HepG2 (cell line): ENCODE results near the gene DDX1. TPM values are rescaled to one million over a fixed set of nuclear protein-coding genes. Genes with fewer than 3 reads are reported as not detected.
A peak's percentile ranks its signal among the peaks of the same experiment; 100 is the strongest.

Experiments used
- ATF7 ChIP-seq, 2 experiments: fragments of 450-650 bp in 1 of 2; sonication (generic) in 1 of 2; formaldehyde crosslinking in 1 of 2; IDR thresholded peaks; 2 replicates each; pipeline versions ENCODE4 v1.4.0 to v1.6.1; 2016 to 2020; ENCODE audit warnings: antibody characterized with exemption in 1 of 2, mild to moderate bottlenecking in 1 of 2, missing genetic modification reagents in 1 of 2
- DMAP1 ChIP-seq: IDR thresholded peaks from 2 replicates; pipeline ENCODE4 v1.6.1; 2016
- EEA1 ChIP-seq: sonication (generic); formaldehyde crosslinking; IDR thresholded peaks from 2 replicates; pipeline ENCODE4 v1.5.1; 2020; ENCODE audit warnings: mild to moderate bottlenecking, missing genetic modification reagents, borderline replicate concordance
- NCOA1 ChIP-seq: sonication (generic); formaldehyde crosslinking; IDR thresholded peaks from 2 replicates; pipeline ENCODE4 v1.9.0; 2021; ENCODE audit warnings: missing genetic modification reagents
- PRPF4 ChIP-seq: fragments of 200-400 bp; formaldehyde crosslinking; IDR thresholded peaks from 2 replicates; pipeline ENCODE4 v1.6.1; 2016; ENCODE audit warnings: low read length, low read depth; ENCODE audit not compliant: poor library complexity, severe bottlenecking
- RXRA ChIP-seq: sonication (generic); formaldehyde crosslinking; IDR thresholded peaks from 2 replicates; pipeline ENCODE4 v1.5.1; 2020; ENCODE audit warnings: missing genetic modification reagents
- SNRNP70 ChIP-seq: fragments of 200-400 bp; formaldehyde crosslinking; IDR thresholded peaks from 2 replicates; pipeline ENCODE4 v1.6.1; 2017; ENCODE audit warnings: mild to moderate bottlenecking, low read depth, low read length, moderate library complexity
- SRSF4 ChIP-seq: fragments of 200-400 bp; formaldehyde crosslinking; IDR thresholded peaks from one replicate; pipeline ENCODE4 v1.6.1; 2018; ENCODE audit warnings: mild to moderate bottlenecking, low read depth, low read length, moderate library complexity; ENCODE audit not compliant: poor library complexity, severe bottlenecking
- ZNF138 ChIP-seq: sonication (generic); formaldehyde crosslinking; IDR thresholded peaks from 2 replicates; pipeline ENCODE4 v1.5.0; 2020; ENCODE audit warnings: mild to moderate bottlenecking, low read depth, missing genetic modification reagents
- ZNF382 ChIP-seq: sonication (generic); formaldehyde crosslinking; IDR thresholded peaks from 2 replicates; pipeline ENCODE4 v1.5.0; 2020; ENCODE audit warnings: missing genetic modification reagents, mild to moderate bottlenecking, borderline replicate concordance
- ZNF543 ChIP-seq: sonication (generic); formaldehyde crosslinking; IDR thresholded peaks from 2 replicates; pipeline ENCODE4 v1.4.0; 2020; ENCODE audit warnings: mild to moderate bottlenecking, missing genetic modification reagents
- ZNF569 ChIP-seq: sonication (generic); formaldehyde crosslinking; IDR thresholded peaks from 2 replicates; pipeline ENCODE4 v1.5.0; 2020; ENCODE audit warnings: mild to moderate bottlenecking, missing genetic modification reagents, moderate library complexity, borderline replicate concordance
- ZNF782 ChIP-seq: sonication (generic); formaldehyde crosslinking; IDR thresholded peaks from 2 replicates; pipeline ENCODE4 v1.4.0; 2020; ENCODE audit warnings: missing genetic modification reagents, mild to moderate bottlenecking, borderline replicate concordance
- polyA plus RNA-seq, 8 experiments: library from polyadenylated mRNA; depleted of rRNA in 3 of 8; stranded (reverse) in 7 of 8; unstranded in 1 of 8; fragments of >200 nt; fragmentation: Illumina TruSeq in 4 of 8; extraction: Trizol in 4 of 8; gene quantifications; 2 replicates each; pipeline versions ENCODE4 v1.2.1 to v1.2.3, GENCODE V29; 2011 to 2016; ENCODE audit warnings: low read depth in 4 of 8, missing spikeins in 1 of 8, mixed read lengths in 1 of 8; ENCODE audit not compliant: insufficient read depth in 1 of 8
- total RNA-seq, 5 experiments: library from RNA; depleted of rRNA; stranded (reverse); fragments of >200 nt; fragmentation: Illumina TruSeq; extraction: Trizol; gene quantifications; 2 replicates each; pipeline ENCODE4 v1.2.3, GENCODE V29; 2016; ENCODE audit warnings: low read depth in 1 of 5
- TF ChIP-seq, protein P1 (sequence below): sonication (generic); formaldehyde crosslinking; IDR thresholded peaks from 2 replicates; pipeline ENCODE4 v1.4.0; 2020; ENCODE audit warnings: mild to moderate bottlenecking, missing genetic modification reagents
- TF ChIP-seq, protein P2 (sequence below): sonication (generic); formaldehyde crosslinking; IDR thresholded peaks from 2 replicates; pipeline ENCODE4 v1.8.0; 2022; ENCODE audit warnings: mild to moderate bottlenecking, missing genetic modification reagents, moderate library complexity
- TF ChIP-seq, protein P3 (sequence below): sonication (generic); formaldehyde crosslinking; IDR thresholded peaks from 2 replicates; pipeline ENCODE4 v1.9.0; 2022; ENCODE audit warnings: low read depth, missing genetic modification reagents
- TF ChIP-seq, protein P4 (sequence below): sonication (generic); formaldehyde crosslinking; IDR thresholded peaks from 2 replicates; pipeline ENCODE4 v1.4.0; 2020; ENCODE audit warnings: missing genetic modification reagents; ENCODE audit errors: not compliant biosample characterization

DDX1 gene
- total and polyA plus RNA-seq, 2 of the 13 experiments (the other 11 are each of a cell fraction or from before 2014, with no cell fraction given) = 81.6 to 130 TPM

DNA sequence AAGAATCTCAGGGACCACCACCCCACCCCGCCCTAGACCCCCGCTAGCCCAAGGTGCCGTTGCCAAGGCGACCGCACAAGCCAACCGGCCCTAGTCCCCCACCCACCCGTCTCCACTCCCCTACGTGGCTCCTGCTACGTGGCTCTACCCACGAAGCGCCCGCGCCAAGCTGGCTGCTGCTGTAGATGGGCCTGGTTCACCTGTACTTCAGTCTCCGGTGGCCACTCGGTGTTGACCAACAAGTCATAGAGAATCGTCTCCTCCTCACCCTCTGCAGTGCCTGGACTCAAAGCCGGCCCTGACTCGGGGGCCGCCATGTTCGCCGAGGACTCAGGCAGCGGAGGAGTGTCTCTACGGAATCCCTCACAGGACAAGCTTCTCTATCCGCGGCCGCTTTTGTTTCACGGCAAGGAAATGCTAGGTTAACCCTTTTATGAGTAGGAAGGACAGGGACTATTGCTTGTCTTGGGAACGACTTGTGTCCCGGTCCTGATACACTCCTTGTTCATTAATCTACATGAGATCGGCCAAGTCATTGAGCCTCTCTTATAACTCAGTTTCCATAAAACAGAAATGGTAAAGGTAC lies 30.6 kb upstream of the DDX1 start, which contains the start of gene NBAS (continued):
- TF ChIP-seq ZNF543 (CRISPR knock-in tag) (0 out of 2 replicates have a peak, but pooled peaks have one; percentile 63), SNRNP70 (no peak), ZNF569 (CRISPR knock-in tag) (no peak), ZNF382 (CRISPR knock-in tag) (no peak), DMAP1 (peak; percentile 85), EEA1 (no peak), ATF7 (IDR thresholded peaks at IDR 0.05) (no peak), ATF7 (CRISPR knock-in tag; IDR thresholded peaks at IDR 0.05) (no peak; the same call in 1 of the 2 replicates), ZNF782 (peak; percentile 74; the same call in 1 of the 2 replicates), NCOA1 (peak; percentile 65; the same call in 1 of the 2 replicates), ZNF138 (CRISPR knock-in tag) (peak; percentile 78; the same call in 1 of the 2 replicates), RXRA (CRISPR knock-in tag) (peak; percentile 32; the same call in 1 of the 2 replicates), PRPF4 (peak; percentile 29), SRSF4 (no peak)
- TF ChIP-seq, protein P1, sequence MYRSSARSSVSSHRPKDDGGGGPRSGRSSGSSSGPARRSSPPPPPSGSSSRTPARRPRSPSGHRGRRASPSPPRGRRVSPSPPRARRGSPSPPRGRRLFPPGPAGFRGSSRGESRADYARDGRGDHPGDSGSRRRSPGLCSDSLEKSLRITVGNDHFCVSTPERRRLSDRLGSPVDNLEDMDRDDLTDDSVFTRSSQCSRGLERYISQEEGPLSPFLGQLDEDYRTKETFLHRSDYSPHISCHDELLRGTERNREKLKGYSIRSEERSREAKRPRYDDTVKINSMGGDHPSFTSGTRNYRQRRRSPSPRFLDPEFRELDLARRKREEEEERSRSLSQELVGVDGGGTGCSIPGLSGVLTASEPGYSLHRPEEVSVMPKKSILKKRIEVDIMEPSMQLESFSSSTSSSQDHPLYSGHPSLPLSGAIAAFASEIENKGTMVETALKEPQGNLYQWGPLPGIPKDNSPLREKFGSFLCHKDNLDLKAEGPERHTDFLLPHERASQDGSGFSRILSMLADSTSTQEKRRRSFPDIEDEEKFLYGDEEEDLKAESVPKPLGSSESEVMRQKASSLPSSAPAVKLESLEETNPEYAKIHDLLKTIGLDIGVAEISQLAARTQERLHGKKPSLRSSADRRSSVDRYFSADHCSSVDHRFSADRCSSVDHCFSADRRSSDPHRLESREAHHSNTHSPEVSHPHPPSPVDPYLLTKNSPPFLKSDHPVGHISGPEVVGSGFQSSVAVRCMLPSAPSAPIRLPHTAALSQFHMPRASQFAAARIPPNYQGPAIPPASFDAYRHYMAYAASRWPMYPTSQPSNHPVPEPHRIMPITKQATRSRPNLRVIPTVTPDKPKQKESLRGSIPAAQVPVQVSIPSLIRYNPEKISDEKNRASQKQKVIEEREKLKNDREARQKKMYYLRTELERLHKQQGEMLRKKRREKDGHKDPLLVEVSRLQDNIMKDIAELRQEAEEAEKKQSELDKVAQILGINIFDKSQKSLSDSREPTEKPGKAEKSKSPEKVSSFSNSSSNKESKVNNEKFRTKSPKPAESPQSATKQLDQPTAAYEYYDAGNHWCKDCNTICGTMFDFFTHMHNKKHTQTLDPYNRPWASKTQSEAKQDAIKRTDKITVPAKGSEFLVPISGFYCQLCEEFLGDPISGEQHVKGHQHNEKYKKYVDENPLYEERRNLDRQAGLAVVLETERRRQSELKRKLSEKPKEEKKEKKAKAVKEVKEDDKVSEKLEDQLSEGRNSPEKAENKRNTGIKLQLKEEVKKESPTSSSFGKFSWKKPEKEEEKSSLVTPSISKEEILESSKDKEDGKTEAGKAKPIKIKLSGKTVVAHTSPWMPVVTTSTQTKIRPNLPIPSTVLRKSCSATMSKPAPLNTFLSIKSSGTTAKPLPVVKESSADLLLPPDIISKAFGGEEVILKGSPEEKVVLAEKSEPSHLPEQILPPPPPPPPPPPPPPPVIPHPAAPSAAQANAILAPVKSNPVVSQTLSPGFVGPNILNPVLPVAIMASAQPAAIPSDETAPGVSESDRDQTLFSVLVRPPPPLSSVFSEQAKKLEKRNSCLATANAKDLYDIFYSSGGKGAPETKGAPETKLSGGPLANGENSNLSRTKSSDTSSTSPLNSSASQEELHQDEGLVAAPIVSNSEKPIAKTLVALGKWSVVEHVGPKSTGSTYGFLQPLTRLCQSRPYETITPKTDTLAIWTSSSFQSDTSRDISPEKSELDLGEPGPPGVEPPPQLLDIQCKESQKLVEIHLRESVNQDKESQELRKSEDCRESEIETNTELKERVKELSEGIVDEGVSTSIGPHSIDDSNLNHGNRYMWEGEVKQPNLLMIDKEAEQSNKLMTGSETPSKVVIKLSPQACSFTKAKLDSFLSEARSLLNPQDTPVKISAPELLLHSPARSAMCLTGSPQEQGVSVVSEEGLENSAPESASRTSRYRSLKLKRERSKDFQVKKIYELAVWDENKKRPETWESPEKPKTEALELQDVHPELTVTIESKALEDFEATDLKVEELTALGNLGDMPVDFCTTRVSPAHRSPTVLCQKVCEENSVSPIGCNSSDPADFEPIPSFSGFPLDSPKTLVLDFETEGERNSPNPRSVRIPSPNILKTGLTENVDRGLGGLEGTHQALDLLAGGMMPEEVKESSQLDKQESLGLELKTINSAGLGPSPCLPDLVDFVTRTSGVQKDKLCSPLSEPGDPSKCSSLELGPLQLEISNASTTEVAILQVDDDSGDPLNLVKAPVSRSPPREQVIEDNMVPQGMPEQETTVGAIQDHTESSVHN (CRISPR knock-in tag) = no peak
- TF ChIP-seq, protein P2, sequence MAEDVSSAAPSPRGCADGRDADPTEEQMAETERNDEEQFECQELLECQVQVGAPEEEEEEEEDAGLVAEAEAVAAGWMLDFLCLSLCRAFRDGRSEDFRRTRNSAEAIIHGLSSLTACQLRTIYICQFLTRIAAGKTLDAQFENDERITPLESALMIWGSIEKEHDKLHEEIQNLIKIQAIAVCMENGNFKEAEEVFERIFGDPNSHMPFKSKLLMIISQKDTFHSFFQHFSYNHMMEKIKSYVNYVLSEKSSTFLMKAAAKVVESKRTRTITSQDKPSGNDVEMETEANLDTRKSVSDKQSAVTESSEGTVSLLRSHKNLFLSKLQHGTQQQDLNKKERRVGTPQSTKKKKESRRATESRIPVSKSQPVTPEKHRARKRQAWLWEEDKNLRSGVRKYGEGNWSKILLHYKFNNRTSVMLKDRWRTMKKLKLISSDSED (CRISPR knock-in tag) = no peak
- TF ChIP-seq, protein P3, sequence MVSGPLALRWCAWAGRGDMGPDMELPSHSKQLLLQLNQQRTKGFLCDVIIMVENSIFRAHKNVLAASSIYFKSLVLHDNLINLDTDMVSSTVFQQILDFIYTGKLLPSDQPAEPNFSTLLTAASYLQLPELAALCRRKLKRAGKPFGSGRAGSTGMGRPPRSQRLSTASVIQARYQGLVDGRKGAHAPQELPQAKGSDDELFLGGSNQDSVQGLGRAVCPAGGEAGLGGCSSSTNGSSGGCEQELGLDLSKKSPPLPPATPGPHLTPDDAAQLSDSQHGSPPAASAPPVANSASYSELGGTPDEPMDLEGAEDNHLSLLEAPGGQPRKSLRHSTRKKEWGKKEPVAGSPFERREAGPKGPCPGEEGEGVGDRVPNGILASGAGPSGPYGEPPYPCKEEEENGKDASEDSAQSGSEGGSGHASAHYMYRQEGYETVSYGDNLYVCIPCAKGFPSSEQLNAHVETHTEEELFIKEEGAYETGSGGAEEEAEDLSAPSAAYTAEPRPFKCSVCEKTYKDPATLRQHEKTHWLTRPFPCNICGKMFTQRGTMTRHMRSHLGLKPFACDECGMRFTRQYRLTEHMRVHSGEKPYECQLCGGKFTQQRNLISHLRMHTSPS (CRISPR knock-in tag) = no peak
- TF ChIP-seq, protein P4, sequence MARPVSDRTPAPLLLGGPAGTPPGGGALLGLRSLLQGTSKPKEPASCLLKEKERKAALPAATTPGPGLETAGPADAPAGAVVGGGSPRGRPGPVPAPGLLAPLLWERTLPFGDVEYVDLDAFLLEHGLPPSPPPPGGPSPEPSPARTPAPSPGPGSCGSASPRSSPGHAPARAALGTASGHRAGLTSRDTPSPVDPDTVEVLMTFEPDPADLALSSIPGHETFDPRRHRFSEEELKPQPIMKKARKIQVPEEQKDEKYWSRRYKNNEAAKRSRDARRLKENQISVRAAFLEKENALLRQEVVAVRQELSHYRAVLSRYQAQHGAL (CRISPR knock-in tag) = no peak
